GM12878 (cell line): ENCODE data around the gene LYL1. TPM values are rescaled to one million over a fixed set of nuclear protein-coding genes. Genes with fewer than 3 reads are reported as not detected.

Source experiments
- ATAC-seq: fragments of 200-7000 bp; cut with Tn5 transposase; 3 replicates; pipeline ENCODE4 v1.9.1; 2020; ENCODE audit warnings: mild to moderate bottlenecking, moderate library complexity
- BruUV-seq: library from RNA; stranded (reverse); fragments of 400-500 nt; replicated peaks from 2 replicates; lab custom pipeline; 2021; lab: Mats Ljungman, UMichigan
- CTCF ChIA-PET: fragments of 300-600 bp; sonication (Branson Sonifier 250); formaldehyde crosslinking; extraction: SDS; loops from one replicate; lab custom pipeline; 2021; ENCODE audit warnings: inconsistent platforms; lab: Yijun Ruan, JAX
- POLR2A ChIA-PET: fragments of 350-600 bp; formaldehyde crosslinking; extraction: SDS; loops from one replicate; lab custom pipeline; 2021; ENCODE audit warnings: inconsistent platforms; lab: Charles Lee
- RAD21 ChIA-PET: fragments of 300-600 bp; sonication (Branson Sonifier 250); formaldehyde crosslinking; loops from one replicate; lab custom pipeline; 2023; ENCODE audit warnings: antibody characterized with exemption; ENCODE audit not compliant: unreplicated experiment; lab: Charles Lee
- SMC1A ChIA-PET: fragments of 300-600 bp; sonication (Branson Sonifier 250); formaldehyde crosslinking; loops from one replicate; lab custom pipeline; 2023; ENCODE audit not compliant: unreplicated experiment, uncharacterized antibody; lab: Charles Lee
- DNase-seq: peaks from one replicate; pipeline ENCODE4 v3.0.0-alpha.2; 2011; ENCODE audit warnings: low read depth, low spot score
- FAIRE-seq: peaks from 3 replicates; lab custom pipeline; 2011; peaks lifted over from hg19 to GRCh38; lab: Jason Lieb, UNC
- H2AFZ ChIP-seq: 2 replicates; pipeline ENCODE4 v1.6.0; 2011; ENCODE audit warnings: low read depth, low read length, control low read depth; ENCODE audit not compliant: control insufficient read depth
- H3K27ac ChIP-seq: 2 replicates; pipeline ENCODE4 v1.5.1; 2011; ENCODE audit warnings: control low read depth; ENCODE audit not compliant: control insufficient read depth, insufficient read depth
- H3K27me3 ChIP-seq, 2 experiments: replicated peaks in 1 of 2; 2 replicates each; pipeline versions ENCODE4 v1.6.0 to v1.6.1; 2011; ENCODE audit warnings: low read length in 1 of 2; ENCODE audit not compliant: control insufficient read depth in 2 of 2, insufficient read depth in 2 of 2
- H3K36me3 ChIP-seq, 2 experiments: 2 replicates each; pipeline ENCODE4 v1.5.1; 2011; ENCODE audit warnings: low read length in 1 of 2; ENCODE audit not compliant: control insufficient read depth in 2 of 2, insufficient read depth in 2 of 2
- H3K4me1 ChIP-seq: 2 replicates; pipeline ENCODE4 v1.6.1; 2011; ENCODE audit warnings: mild to moderate bottlenecking, low read length, moderate library complexity, mixed read lengths; ENCODE audit not compliant: control insufficient read depth, insufficient read depth
- H3K4me2 ChIP-seq: 2 replicates; pipeline ENCODE4 v1.6.0; 2011; ENCODE audit warnings: control low read depth; ENCODE audit not compliant: control insufficient read depth, insufficient read depth
- H3K4me3 ChIP-seq: fragments of 200-600 bp; sonication (generic); 2 replicates; pipeline ENCODE4 v1.5.1; 2016
- H3K79me2 ChIP-seq: 2 replicates; pipeline ENCODE4 v1.6.0; 2011; ENCODE audit warnings: low read length; ENCODE audit not compliant: control insufficient read depth, insufficient read depth
- H3K9ac ChIP-seq: 2 replicates; pipeline ENCODE4 v1.8.0; 2011; ENCODE audit warnings: low read length, control low read depth, mixed read lengths; ENCODE audit not compliant: control insufficient read depth, insufficient read depth
- H3K9me3 ChIP-seq: replicated peaks from 3 replicates; pipeline ENCODE4 v1.5.1; 2011; ENCODE audit warnings: mild to moderate bottlenecking, low read length; ENCODE audit not compliant: control insufficient read depth, insufficient read depth
- H4K20me1 ChIP-seq: 2 replicates; pipeline ENCODE4 v1.6.0; 2011; ENCODE audit not compliant: control insufficient read depth, insufficient read depth
- ASH2L ChIP-seq: fragments of 300-600, 200-600 bp; sonication (generic); IDR thresholded peaks from 2 replicates; pipeline ENCODE4 v1.6.1; 2017; ENCODE audit warnings: low read depth, mild to moderate bottlenecking, borderline replicate concordance
- CHD1 ChIP-seq: IDR thresholded peaks from 2 replicates; pipeline ENCODE4 v1.6.1; 2012; ENCODE audit warnings: low read depth, low read length, improper control_type of control experiment
- CTCF ChIP-seq, 3 experiments: IDR thresholded peaks in 2 of 3; conservative IDR thresholded peaks in 1 of 3; 2 replicates each; pipeline ENCODE4 v1.5.1; 2011; ENCODE audit warnings: low read depth in 3 of 3, low read length in 3 of 3, mild to moderate bottlenecking in 3 of 3, control low read depth in 2 of 3, moderate library complexity in 2 of 3, inconsistent platforms in 1 of 3, mixed read lengths in 1 of 3; ENCODE audit not compliant: control insufficient read depth in 2 of 3, insufficient read depth in 1 of 3; ENCODE audit errors: extremely low read depth in 1 of 3
- KDM1A ChIP-seq: fragments of 200-600 bp; sonication (generic); IDR thresholded peaks from 2 replicates; pipeline ENCODE4 v1.6.1; 2016; ENCODE audit warnings: borderline replicate concordance
- MAX ChIP-seq: IDR thresholded peaks from 2 replicates; pipeline ENCODE4 v1.6.1; 2012; ENCODE audit warnings: low read depth, low read length, improper control_type of control experiment
- MLLT1 ChIP-seq: fragments of 450-650 bp; IDR thresholded peaks from 2 replicates; pipeline ENCODE4 v1.6.1; 2016; ENCODE audit warnings: mild to moderate bottlenecking
- SP1 ChIP-seq: IDR thresholded peaks from one replicate; pipeline ENCODE4 v1.6.1; 2011; ENCODE audit warnings: low read depth, low read length
- SUPT20H ChIP-seq: IDR thresholded peaks from 2 replicates; pipeline ENCODE4 v1.6.1; 2011; ENCODE audit warnings: low read depth, mild to moderate bottlenecking, low read length, moderate library complexity, borderline replicate concordance; ENCODE audit not compliant: control insufficient read depth
- TCF7 ChIP-seq: IDR thresholded peaks from 2 replicates; pipeline ENCODE4 v1.6.1; 2014; ENCODE audit warnings: antibody characterized with exemption, borderline replicate concordance
- WGBS: methylation state at CpG from one replicate; pipeline ENCODE4 v1.1.6; 2016; ENCODE audit warnings: low lambda C conversion rate; ENCODE audit not compliant: insufficient replicate concordance, insufficient coverage; ENCODE audit errors: missing lambda C conversion rate; 5-methylcytosine and 5-hydroxymethylcytosine counted together
- in situ Hi-C: fragments of 300-500 bp; cut with MboI; formaldehyde crosslinking; loops from 9 replicates; pipeline ENCODE4 v1.14.3; 2018; ENCODE audit warnings: mixed read lengths
- intact Hi-C: fragments of 100-400 bp; cut with micrococcal nuclease; formaldehyde crosslinking; loops from one replicate; pipeline ENCODE4 v1.14.2; 2022; ENCODE audit not compliant: unreplicated experiment
- polyA plus RNA-seq, 11 experiments: library from polyadenylated mRNA; depleted of rRNA in 4 of 11; unstranded in 6 of 11; stranded (reverse) in 5 of 11; fragments of >200 nt; fragmentation: Nextera tagmentation in 4 of 11; fragmentation: Illumina TruSeq in 1 of 11; extraction: Ambion mirVana in 4 of 11; extraction: Trizol in 1 of 11; gene quantifications; 1 replicate in 1 of 11; 2 replicates in 10 of 11; pipeline versions ENCODE4 v1.2.1 to v1.2.3, GENCODE V29; 2011 to 2016; ENCODE audit warnings: inconsistent platforms in 2 of 11, missing spikeins in 2 of 11, low read depth in 1 of 11
- total RNA-seq, 4 experiments: library from RNA; depleted of rRNA in 3 of 4; stranded (reverse); fragments of >200 nt in 3 of 4; fragmentation: Illumina TruSeq in 1 of 4; extraction: Trizol in 1 of 4; gene quantifications; 2 replicates each; pipeline versions ENCODE4 v1.2.1 to v1.2.3, GENCODE V29; 2013 to 2021

Gene LYL1
- total and polyA plus RNA-seq, 10 of the 15 experiments (the other 5 are each of a cell fraction or from before 2014, with no cell fraction given), result 0.10 to 34.8 (median 4.4) TPM

- H3K36me3 ChIP-seq, result no peaks in the 10 kb centered on the region
- FAIRE-seq (no peak), DNase-seq (no peak), ATAC-seq (no peak)
- RAD21 ChIA-PET, result no interaction called here
- H3K27me3 ChIP-seq, result no peaks in the 10 kb centered on the region
- H4K20me1 ChIP-seq, result no peaks in the 10 kb centered on the region
- no peaks in the 10 kb centered on the region for H3K9me3 ChIP-seq
- 48% methylated on average over 12 of the region's 12 CpGs for WGBS
- H3K4me2 ChIP-seq, result no peak overlapping the region
- intact Hi-C loops, result no loop called here
- POLR2A ChIA-PET, result no interaction called here
- no peak for TF ChIP-seq SP1
- no peak for TF ChIP-seq CHD1
- TF ChIP-seq CTCF (IDR thresholded peaks at IDR 0.05 in 2 of 3, conservative IDR thresholded peaks at IDR 0.05 in 1 of 3; ENCODE audit: control insufficient read depth in 2 of 3, extremely low read depth in 1 of 3, insufficient read depth in 1 of 3, low read depth in 3 of 3, low read length in 3 of 3), result no peak
- TF ChIP-seq MAX, result no peak
- TF ChIP-seq TCF7, result no peak
- TF ChIP-seq ASH2L, result no peak
- no peak for TF ChIP-seq SUPT20H
- TF ChIP-seq MLLT1, result no peak
- TF ChIP-seq KDM1A, result no peak
- CTCF ChIA-PET, result interaction anchor here (1.2 to 3.1 kb wide), 2 partner anchors 55 to 109 kb away, joined by 3 to 19 read pairs; no protein-coding TSS in a partner anchor
- no peaks in the 10 kb centered on the region for H3K4me1 ChIP-seq
- H2AFZ ChIP-seq, result no peak overlapping the region
- BruUV-seq, result no TSS peak
- in situ Hi-C loops, result no loop called here
- H3K79me2 ChIP-seq, result no peaks in the 10 kb centered on the region
- H3K4me3 ChIP-seq, result no peak overlapping the region
- SMC1A ChIA-PET, result no interaction called here
- no peak overlapping the region for H3K27ac ChIP-seq
- H3K9ac ChIP-seq, result no peak overlapping the region
These were observed 15.4 kb downstream of the LYL1 start for GRCh38 chr19:13087295-13087694.
